Esophagus muscularis mucosa (tissue), 4 donors: ENCODE results near the gene LTBP2.

Source experiments
- CTCF ChIP-seq, 3 experiments: fragments of 200-600 bp in 2 of 3; fragments of 450-650 bp in 1 of 3; sonication (generic) in 2 of 3; IDR thresholded peaks; one replicate each; pipeline ENCODE4 v1.5.1; 2017 to 2019; ENCODE audit warnings: antibody characterized with exemption in 3 of 3, mild to moderate bottlenecking in 2 of 3, moderate library complexity in 1 of 3
- EP300 ChIP-seq: sonication (generic); formaldehyde crosslinking; IDR thresholded peaks from one replicate; pipeline ENCODE4 v1.6.1; 2017; ENCODE audit warnings: antibody characterized with exemption
- POLR2AphosphoS5 ChIP-seq, 2 donors: sonication (generic); formaldehyde crosslinking; IDR thresholded peaks; one replicate each; pipeline ENCODE4 v1.6.1; 2017; ENCODE audit warnings: antibody characterized with exemption in 2 of 2

- TF ChIP-seq CTCF (IDR thresholded peaks at IDR 0.05): no peak
- TF ChIP-seq EP300: no peak
- no peak for TF ChIP-seq POLR2AphosphoS5 (IDR thresholded peaks at IDR 0.05)
Observed at GRCh38 chr14:74456684-74457564, 155.1 kb downstream of the LTBP2 start.
